ENCODE results near the gene USF2. TPM values are rescaled to one million over a fixed set of nuclear protein-coding genes. Genes with fewer than 3 reads are reported as not detected.

USF2 gene
- total RNA-seq, 1 donor from 2014 or later: 113 TPM

- DNase-seq (ENCODE audit: low spot score): no peak
These were observed 51.4 kb downstream of the USF2 start for GRCh38 chr19:35320065-35320713.

DNA sequence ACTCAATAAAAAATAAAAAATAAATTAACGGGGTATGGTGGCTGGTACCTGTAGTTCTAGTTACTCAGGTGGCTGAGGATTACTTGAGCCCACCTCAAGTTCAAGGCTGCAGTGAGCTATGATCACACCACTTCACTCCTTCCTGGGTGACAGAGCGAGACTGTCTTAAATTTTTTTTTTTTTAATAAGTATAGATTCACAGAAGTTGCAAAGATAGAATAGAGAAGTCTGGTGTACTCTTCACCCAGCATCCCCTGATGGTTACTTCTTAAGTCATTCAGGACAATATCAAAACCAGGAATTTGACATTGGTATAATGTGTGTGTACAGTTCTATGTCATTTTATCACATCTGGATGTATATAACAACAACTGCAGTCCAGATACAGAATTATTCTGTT lies 52.5 kb downstream of the USF2 start:
- DNase-seq (ENCODE audit: low spot score): no peak

- no peak for DNase-seq (ENCODE audit: low spot score)
These were observed 53.3 kb downstream of the USF2 start for GRCh38 chr19:35322014-35322413.

GRCh38 chr19:35327642-35328041 lies 58.9 kb downstream of the USF2 start:
- no peak for DNase-seq (ENCODE audit: low spot score)

DNA sequence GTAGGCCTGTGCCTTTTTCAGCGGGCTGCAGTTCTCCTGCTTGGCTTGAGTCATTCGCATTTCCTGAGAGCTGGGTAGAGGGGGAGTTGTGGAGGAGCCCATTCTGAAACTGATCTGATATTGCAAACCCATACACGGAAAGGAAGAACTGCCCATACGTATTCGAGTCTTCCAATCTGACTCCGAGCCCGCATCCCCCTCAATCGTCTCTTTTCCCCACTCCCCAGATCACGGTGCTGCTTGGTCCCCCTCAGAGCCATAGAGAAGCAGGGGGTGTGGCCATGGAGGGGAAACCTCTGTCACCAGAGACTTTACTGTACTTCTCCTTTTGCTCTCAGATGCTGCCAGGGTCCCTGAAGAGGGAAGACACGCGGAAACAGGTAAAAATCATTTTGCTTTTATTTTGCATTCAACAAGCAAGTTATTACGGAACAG lies 60.1 kb downstream of the USF2 start, which contains the start of gene CD22:
Gene CD22, plus strand, starts transcription at position 337 of the 435 bp plus-strand sequence. CDS start 2,854 bp downstream, outside the sequence.
- DNase-seq (ENCODE audit: low spot score): no peak

DNA sequence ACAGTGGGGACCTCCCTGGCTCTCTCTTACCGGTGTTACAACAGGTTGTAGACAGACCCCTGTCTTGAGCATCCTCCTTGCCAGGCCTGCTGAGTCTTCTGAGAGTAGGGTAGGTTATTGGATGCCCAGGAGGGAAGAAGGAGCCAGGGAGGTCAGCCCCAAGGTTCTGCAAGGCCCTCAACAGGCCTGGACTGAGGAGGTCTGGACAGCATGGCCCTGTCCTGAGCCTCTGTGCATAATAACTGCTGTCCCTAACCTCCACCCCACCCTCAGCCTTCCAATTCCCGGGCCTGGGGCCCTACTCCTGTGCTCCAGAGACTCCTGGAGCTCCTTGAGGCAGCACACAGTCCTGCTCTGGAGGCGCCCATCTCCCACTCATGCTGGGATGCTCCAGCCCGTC lies 60.6 kb downstream of the USF2 start:
- no peak for DNase-seq (ENCODE audit: low spot score)

Other genes with a start within 250 kb of the USF2 start
- 9.8 TPM for gene SCN1B, start 238.5 kb upstream of the USF2 start, total RNA-seq
- gene HPN, start 227.2 kb upstream of the USF2 start, total RNA-seq: 0.73 TPM
- gene FXYD3, start 153.1 kb upstream of the USF2 start, total RNA-seq: 434 TPM
- gene LGI4, start 133.9 kb upstream of the USF2 start, total RNA-seq: 15.5 TPM
- 50.2 TPM for gene FXYD1, start 130.1 kb upstream of the USF2 start, total RNA-seq
- gene FXYD7, start 125.7 kb upstream of the USF2 start, total RNA-seq: 0.62 TPM
- gene FXYD5, start 114.2 kb upstream of the USF2 start, total RNA-seq: 136 TPM
- not detected for gene FAM187B, start 40.2 kb upstream of the USF2 start, total RNA-seq
- 55.2 TPM for gene LSR, start 20.0 kb upstream of the USF2 start, total RNA-seq
- gene HAMP, start 13.6 kb downstream of the USF2 start, total RNA-seq: 1.2 TPM
- gene MAG, start 23.2 kb downstream of the USF2 start, total RNA-seq: not detected
- 4.2 TPM for gene CD22, start 60.2 kb downstream of the USF2 start, total RNA-seq
- not detected for gene FFAR1, start 78.9 kb downstream of the USF2 start, total RNA-seq
- gene FFAR3, start 89.5 kb downstream of the USF2 start, total RNA-seq: not detected
- not detected for gene GPR42, start 102.1 kb downstream of the USF2 start, total RNA-seq
- 0.36 TPM for gene FFAR2, start 179.3 kb downstream of the USF2 start, total RNA-seq
- not detected for gene KRTDAP, start 221.5 kb downstream of the USF2 start, total RNA-seq
- gene DMKN, start 244.7 kb downstream of the USF2 start, total RNA-seq: 131 TPM

Data from ureter (tissue), 1 donor.